ENCODE results near the gene LARGE1.

GRCh38 chr22:33747576-33748180 is 172.6 kb downstream of the LARGE1 start:
- TF ChIP-seq EZH2phosphoT487 (conservative IDR thresholded peaks at IDR 0.05; ENCODE audit: low read length) (no peak), CTCF (IDR thresholded peaks at IDR 0.05; ENCODE audit: insufficient read depth, low read length, poor library complexity, severe bottlenecking) (no peak)

Data from SU-DHL-6 (cell line).